SK-N-SH (cell line): ENCODE data around the gene IL4R.

ENCODE experiments used
- CHD2 ChIP-seq: fragments of 150-350 bp; IDR thresholded peaks from 2 replicates; pipeline ENCODE4 v1.6.1; 2018; ENCODE audit warnings: low read length; ENCODE audit not compliant: partially characterized antibody
- CTCF ChIP-seq: fragments of 200-600 bp; sonication (generic); IDR thresholded peaks from 2 replicates; pipeline ENCODE4 v1.6.1; 2017; ENCODE audit warnings: antibody characterized with exemption, mild to moderate bottlenecking, moderate library complexity
- MXI1 ChIP-seq: IDR thresholded peaks from 2 replicates; pipeline ENCODE4 v1.6.1; 2012; ENCODE audit warnings: mild to moderate bottlenecking, low read depth, low read length, improper control_type of control experiment
- RAD21 ChIP-seq: IDR thresholded peaks from 2 replicates; pipeline ENCODE4 v1.6.1; 2012; ENCODE audit warnings: mild to moderate bottlenecking, low read length
- SMC3 ChIP-seq: IDR thresholded peaks from 2 replicates; pipeline ENCODE4 v1.6.1; 2012; ENCODE audit warnings: low read depth, low read length, improper control_type of control experiment
- ZBTB33 ChIP-seq: IDR thresholded peaks from 2 replicates; pipeline ENCODE4 v1.4.0; 2012; ENCODE audit warnings: low read depth, borderline replicate concordance
- TF ChIP-seq, protein P1 (sequence below): IDR thresholded peaks from 2 replicates; pipeline ENCODE4 v1.6.1; 2012; ENCODE audit warnings: mild to moderate bottlenecking, low read depth, low read length, moderate library complexity

DNA sequence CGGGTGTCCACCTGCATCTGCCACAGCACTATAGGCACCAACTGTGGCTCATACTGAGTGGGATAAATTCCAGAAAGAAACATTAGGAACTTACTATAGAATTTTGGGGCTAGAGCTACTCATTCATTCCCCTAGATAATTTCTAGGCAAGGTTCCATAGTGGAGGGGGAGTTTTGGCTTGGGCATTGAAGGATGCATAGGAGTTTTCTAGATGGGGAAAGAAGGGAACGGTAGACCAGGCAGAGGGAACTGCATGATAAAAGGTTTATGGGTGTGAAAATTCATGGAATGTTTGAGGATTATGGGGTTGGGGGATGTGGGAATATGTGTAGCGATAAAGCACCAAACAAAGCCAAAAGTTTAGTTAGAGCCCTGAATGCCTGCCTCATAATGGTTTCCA lies 35.5 kb downstream of the IL4R start:
- TF ChIP-seq CTCF = no peak
- TF ChIP-seq, protein P1, sequence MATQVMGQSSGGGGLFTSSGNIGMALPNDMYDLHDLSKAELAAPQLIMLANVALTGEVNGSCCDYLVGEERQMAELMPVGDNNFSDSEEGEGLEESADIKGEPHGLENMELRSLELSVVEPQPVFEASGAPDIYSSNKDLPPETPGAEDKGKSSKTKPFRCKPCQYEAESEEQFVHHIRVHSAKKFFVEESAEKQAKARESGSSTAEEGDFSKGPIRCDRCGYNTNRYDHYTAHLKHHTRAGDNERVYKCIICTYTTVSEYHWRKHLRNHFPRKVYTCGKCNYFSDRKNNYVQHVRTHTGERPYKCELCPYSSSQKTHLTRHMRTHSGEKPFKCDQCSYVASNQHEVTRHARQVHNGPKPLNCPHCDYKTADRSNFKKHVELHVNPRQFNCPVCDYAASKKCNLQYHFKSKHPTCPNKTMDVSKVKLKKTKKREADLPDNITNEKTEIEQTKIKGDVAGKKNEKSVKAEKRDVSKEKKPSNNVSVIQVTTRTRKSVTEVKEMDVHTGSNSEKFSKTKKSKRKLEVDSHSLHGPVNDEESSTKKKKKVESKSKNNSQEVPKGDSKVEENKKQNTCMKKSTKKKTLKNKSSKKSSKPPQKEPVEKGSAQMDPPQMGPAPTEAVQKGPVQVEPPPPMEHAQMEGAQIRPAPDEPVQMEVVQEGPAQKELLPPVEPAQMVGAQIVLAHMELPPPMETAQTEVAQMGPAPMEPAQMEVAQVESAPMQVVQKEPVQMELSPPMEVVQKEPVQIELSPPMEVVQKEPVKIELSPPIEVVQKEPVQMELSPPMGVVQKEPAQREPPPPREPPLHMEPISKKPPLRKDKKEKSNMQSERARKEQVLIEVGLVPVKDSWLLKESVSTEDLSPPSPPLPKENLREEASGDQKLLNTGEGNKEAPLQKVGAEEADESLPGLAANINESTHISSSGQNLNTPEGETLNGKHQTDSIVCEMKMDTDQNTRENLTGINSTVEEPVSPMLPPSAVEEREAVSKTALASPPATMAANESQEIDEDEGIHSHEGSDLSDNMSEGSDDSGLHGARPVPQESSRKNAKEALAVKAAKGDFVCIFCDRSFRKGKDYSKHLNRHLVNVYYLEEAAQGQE = no peak
- TF ChIP-seq SMC3 = no peak
- TF ChIP-seq ZBTB33 = no peak
- TF ChIP-seq MXI1 = no peak
- TF ChIP-seq CHD2 = no peak
- no peak for TF ChIP-seq RAD21
